GM19452 (cell line): Measurements from ENCODE around the gene PRRX2.
"Not testable (repeated sequence)": the region's sequence is repeated elsewhere in the genome, so short reads cannot be mapped to it uniquely, and the experiment has no call there.

Source experiments
- ATAC-seq: cut with Tn5 transposase; IDR thresholded peaks from one replicate; pipeline ENCODE4 v1.9.1; 2021; ENCODE audit not compliant: unreplicated experiment

Gene PRRX2

DNA sequence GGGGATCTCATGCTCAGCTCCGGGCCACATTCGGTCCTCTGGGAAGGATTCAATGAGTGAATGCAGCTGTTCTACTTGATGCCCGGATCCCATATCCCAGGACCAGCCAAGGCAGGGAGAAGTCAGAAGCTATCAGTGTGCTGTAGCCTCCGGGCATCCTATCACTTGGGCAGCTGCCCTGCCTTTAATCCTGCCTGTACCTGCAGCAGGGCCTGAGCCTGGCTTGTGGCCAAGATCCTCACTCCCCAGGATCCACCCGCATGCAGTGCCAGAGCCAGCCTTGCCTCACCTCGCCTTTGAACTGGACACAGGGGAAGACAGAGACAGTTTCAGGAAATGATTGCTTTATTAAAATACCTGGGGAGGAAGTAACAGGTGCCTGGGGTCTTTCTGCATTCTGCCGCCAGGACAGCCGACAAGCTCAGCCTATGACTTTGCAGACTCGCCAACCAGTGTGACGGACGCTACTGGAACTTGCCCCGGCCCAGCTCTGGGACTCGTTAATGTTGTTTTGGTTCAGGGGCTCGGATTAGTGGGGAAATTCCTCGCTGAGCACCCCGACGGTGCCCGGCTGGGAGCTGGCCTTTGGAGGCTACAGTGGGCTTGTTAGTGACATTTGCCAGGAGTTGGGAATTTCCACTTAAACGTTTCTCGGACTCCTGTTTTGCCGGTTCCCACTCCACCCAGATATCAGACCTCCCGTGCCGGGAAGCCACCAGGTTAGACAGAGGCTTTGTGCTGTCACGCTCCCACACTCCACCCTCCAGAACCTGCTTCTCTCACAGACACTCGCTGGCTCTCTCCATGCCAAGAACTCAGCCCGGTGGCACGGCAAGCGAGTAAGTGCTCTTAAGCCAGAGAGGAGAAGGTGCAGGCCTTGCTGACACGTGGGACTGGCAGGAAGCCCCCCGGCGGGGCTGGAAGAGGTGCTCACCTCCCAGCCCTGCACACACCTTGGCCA is 86.7 kb downstream of the PRRX2 start:
- ATAC-seq, result no peak

DNA sequence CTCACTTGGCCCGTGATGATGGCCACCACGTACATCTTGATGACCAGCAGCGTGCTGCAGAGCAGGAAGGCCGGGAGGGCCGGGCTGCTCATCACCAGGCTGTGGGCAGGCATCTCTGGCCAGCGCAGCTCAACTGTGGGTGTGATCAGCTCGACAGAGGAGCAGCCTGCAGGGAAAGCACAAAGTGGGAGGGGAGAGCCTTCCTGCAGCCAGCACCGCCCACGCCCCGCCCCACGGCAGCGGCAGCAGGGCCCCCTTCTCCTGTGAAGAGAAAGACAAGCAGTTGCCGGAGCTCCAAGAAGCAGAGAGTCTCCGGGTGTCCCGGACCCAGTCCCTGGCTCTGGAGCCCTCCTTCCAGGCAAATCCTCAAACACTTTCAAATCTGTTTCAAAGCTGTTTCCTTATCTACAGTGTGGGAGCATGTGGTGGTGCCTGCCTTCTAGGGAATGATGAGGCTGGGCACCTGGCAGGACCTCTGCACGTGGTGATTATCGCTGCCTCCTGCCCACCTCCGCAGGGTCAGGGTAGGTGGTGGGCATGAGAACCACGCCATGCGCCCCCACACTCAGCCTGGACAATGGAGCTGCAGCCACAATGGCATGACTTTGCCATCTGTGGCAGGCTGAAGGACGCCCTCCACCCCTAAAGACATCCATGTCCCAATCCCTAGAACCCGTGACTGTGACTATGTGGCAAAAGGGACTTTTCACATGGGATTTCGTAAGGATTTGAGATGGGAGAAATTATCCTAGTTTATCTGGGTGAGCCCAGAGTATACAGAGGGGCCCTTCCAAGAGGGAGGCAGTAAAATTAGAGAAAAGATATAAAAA is 87.7 kb downstream of the PRRX2 start, which contains the start of gene PTGES:
PTGES (minus strand) TSS at position 143 of the 830 bp plus-strand sequence; CDS start at position 113, 30 bp downstream.
- no peak for ATAC-seq

DNA sequence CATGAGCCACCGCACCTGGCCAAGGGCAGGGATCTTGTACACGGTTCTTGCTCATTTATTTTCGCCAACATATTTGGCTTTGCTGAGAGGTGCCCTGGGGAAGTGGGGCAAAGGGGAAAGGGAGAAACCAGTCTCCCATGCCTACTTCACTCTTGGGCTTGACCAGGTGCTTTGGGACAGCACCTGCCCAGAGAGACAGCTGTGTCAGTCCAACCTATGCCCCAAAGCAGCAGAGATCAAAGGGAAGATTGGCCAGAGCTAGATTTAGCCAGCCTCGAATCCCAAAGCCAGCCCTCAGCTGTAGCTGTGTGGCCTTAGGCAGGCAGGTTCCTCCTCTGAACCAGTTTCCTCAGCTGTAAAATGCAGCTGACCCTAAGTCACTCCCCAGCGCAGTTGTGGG is 89.7 kb downstream of the PRRX2 start:
- ATAC-seq, result no peak

DNA sequence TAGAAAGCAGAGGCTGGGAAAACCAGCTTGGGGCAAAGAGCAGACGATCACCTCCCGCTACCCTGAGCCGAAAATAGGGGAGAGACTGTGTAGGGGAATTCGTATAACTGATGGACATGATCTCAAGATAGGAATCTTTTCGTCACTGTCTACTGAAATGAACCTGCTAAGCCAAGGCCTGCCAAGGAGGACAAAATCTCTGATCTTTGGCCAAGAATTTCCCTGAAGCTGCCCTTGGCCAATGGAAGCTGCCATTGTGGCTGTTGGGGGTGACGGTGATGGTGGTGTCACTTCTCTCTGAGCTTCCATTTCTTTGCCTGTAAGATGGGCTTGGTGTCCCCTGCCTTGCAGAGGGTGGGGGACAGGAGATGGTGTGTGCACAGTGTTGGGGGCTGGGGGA is 90.7 kb downstream of the PRRX2 start:
- ATAC-seq, result no peak

DNA sequence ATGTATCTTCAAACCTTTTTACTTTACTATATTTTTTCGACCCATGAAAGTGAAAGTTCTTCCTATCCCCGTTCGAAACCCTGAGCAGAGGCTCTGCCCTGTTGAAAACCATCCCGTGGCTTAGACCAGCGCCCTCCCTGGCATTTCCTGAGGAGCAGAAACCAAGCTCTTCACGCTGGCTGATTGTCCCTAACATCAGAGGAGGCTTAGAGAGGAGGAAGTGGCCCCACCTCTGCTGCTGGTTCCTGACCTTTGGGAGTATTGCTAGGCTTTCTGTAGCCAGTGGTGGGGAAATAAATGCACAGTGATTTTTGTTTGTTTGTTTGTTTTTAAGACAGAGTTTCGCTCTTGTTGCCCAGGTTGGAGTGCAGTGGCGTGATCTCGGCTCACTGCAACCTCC is 91.6 kb downstream of the PRRX2 start:
- no peak for ATAC-seq

DNA sequence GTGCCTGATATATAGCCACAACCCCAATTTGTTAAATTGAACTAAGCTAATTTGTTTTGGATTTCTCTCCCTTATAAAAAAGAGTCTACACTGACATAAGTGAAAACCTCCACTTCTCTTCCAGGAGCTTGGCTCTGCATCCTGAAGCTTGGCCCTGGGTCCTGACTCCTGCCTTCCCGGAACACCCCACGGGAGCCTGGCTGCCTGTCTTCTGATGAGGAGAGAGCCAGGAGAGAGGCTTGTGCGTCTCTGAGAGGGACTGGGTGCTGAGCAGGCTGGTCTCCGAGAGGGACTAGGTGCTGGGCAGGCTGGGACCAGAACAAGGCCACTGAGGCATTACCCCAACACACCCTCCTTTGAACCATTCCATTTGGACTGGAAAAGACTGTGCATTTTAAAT is 93.9 kb downstream of the PRRX2 start:
- ATAC-seq, result no peak

- no peak for ATAC-seq
Observed at GRCh38 chr9:129759804-129760502, 94.5 kb downstream of the PRRX2 start.

- ATAC-seq, result not testable (repeated sequence)
Observed at GRCh38 chr9:129760784-129761183, 95.3 kb downstream of the PRRX2 start.

DNA sequence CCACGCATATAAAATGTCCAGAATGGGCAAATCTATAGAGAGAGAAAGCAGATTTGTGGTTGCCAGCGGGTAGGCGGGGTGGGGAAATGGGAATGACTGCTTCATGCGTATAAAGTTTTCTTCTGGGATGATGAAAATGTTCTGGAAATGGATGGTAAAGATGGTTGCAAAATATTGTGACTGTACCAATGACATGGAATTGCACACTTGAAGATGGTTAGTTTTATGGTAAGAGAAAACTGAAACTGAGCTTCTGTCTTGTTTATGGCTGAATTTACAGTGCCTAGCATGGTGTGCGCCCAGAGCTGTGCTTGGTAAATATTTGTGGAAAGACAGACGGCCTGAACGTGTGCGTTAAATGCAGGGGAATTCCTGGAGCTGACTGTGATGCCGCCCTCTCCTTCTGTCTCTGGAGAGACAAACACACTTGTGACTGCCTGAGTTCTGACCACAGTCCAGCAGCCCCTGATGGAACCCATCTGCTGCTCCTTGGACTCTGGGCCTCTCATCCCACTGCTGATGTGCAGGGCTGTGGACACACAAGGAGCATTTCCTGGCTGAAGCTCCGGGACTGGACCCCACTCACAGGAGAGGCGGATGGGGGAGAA is 96.0 kb downstream of the PRRX2 start:
- no peak for ATAC-seq

GRCh38 chr9:129761901-129762369 is 96.5 kb downstream of the PRRX2 start:
- no peak for ATAC-seq

GRCh38 chr9:129762370-129762984 is 97.0 kb downstream of the PRRX2 start:
- not testable (repeated sequence) for ATAC-seq

GRCh38 chr9:129762985-129763926 is 97.8 kb downstream of the PRRX2 start:
- ATAC-seq, result no peak

- no peak for ATAC-seq
Observed at GRCh38 chr9:129765764-129766317, 100.4 kb downstream of the PRRX2 start.

GRCh38 chr9:129768486-129768885 is 103.0 kb downstream of the PRRX2 start:
- ATAC-seq, result no peak

DNA sequence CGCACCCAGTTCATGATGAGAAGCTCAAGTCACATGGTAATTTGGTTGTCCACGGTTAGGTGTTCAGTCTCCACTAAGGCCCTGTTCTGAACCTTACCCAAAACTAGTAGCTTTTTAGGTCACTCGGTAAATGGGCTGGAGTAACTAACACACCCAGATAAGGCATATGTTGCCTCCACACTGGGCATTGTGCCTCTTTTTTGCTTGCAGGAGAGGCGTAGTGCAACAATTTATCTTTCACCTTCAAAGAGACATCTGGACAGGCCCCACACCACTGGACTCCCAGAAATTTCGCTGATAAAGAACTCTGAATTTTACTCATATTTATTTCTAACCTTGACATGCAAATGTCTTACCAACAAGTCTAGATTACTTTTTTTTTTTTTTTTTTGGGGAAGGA is 104.2 kb downstream of the PRRX2 start:
- no peak for ATAC-seq

GRCh38 chr9:129770741-129771140 is 105.3 kb downstream of the PRRX2 start:
- ATAC-seq, result no peak
